ENCODE data around the gene PCCA.
"Not testable (repeated sequence)": the region's sequence is repeated elsewhere in the genome, so short reads cannot be mapped to it uniquely, and the experiment has no call there.

Gene PCCA

GRCh38 chr13:100197591-100198365 lies 108.9 kb downstream of the PCCA start:
- DNase-seq = no peak

GRCh38 chr13:100203696-100204367 lies 114.9 kb downstream of the PCCA start:
- no peak for DNase-seq

GRCh38 chr13:100208002-100208401 lies 119.1 kb downstream of the PCCA start:
- DNase-seq = no peak

GRCh38 chr13:100208626-100209025 lies 119.7 kb downstream of the PCCA start:
- DNase-seq = no peak

- DNase-seq = no peak
Observed at GRCh38 chr13:100209857-100210825, 121.2 kb downstream of the PCCA start.

GRCh38 chr13:100211016-100211710 lies 122.3 kb downstream of the PCCA start:
- no peak for DNase-seq

- no peak for DNase-seq
Observed at GRCh38 chr13:100212904-100213553, 124.1 kb downstream of the PCCA start.

- DNase-seq = no peak
Observed at GRCh38 chr13:100213576-100213975, 124.7 kb downstream of the PCCA start.

GRCh38 chr13:100214886-100215285 lies 126.0 kb downstream of the PCCA start:
- DNase-seq = no peak

GRCh38 chr13:100221166-100221565 lies 132.3 kb downstream of the PCCA start:
- no peak for DNase-seq

GRCh38 chr13:100223966-100224530 lies 135.2 kb downstream of the PCCA start:
- DNase-seq = not testable (repeated sequence)

- DNase-seq = no peak
Observed at GRCh38 chr13:100229603-100230002, 140.7 kb downstream of the PCCA start.

- DNase-seq = no peak
Observed at GRCh38 chr13:100230769-100231149, 141.9 kb downstream of the PCCA start.

GRCh38 chr13:100231176-100231575 lies 142.3 kb downstream of the PCCA start:
- no peak for DNase-seq

GRCh38 chr13:100234006-100234405 lies 145.1 kb downstream of the PCCA start:
- DNase-seq = no peak

GRCh38 chr13:100234524-100235136 lies 145.7 kb downstream of the PCCA start:
- no peak for DNase-seq

- DNase-seq = no peak
Observed at GRCh38 chr13:100235311-100235901, 146.5 kb downstream of the PCCA start.

- no peak for DNase-seq
Observed at GRCh38 chr13:100240109-100240779, 151.4 kb downstream of the PCCA start.

- DNase-seq = no peak
Observed at GRCh38 chr13:100244431-100244830, 155.5 kb downstream of the PCCA start.

GRCh38 chr13:100245104-100245503 lies 156.2 kb downstream of the PCCA start:
- DNase-seq = no peak
